GM21526 (cell line): ENCODE data around the gene WHRN.
A peak's percentile ranks its signal among the peaks of the same experiment; 100 is the strongest.

ENCODE experiments used
- ATAC-seq: cut with Tn5 transposase; IDR thresholded peaks from one replicate; pipeline ENCODE4 v1.9.1; 2021; ENCODE audit warnings: moderate library complexity; ENCODE audit not compliant: unreplicated experiment, low FRiP score

Gene WHRN

DNA sequence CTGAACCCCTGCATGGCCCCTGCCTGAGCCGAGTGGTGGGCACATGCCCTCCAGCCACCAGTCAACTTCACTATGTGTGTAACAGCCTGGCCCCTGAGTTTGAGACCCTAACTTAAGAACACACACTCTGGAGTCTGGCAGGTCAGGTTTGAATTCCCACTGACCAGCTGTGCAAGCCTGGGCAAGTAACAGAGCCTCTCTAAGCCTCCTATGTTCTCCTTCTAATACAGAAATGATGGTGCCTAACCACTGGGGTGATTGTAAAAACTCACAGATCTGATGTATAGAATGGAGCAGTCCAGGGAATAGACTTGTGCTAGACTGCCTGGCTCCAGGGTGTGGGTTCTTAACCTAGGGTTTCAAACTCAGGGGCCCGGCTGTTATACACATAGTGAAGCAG is 100.7 kb downstream of the WHRN start:
- no peak for ATAC-seq

GRCh38 chr9:114403153-114403756 is 102.0 kb downstream of the WHRN start:
- no peak for ATAC-seq

GRCh38 chr9:114401344-114401743 is 103.9 kb downstream of the WHRN start:
- ATAC-seq: no peak

- ATAC-seq: no peak
These were observed 104.5 kb downstream of the WHRN start for GRCh38 chr9:114400772-114401171.

- ATAC-seq: no peak
These were observed 105.1 kb downstream of the WHRN start for GRCh38 chr9:114400219-114400618.

- no peak for ATAC-seq
These were observed 105.9 kb downstream of the WHRN start for GRCh38 chr9:114399381-114399780.

- ATAC-seq: peak; percentile 70
These were observed 107.2 kb downstream of the WHRN start for GRCh38 chr9:114397848-114398605.

DNA sequence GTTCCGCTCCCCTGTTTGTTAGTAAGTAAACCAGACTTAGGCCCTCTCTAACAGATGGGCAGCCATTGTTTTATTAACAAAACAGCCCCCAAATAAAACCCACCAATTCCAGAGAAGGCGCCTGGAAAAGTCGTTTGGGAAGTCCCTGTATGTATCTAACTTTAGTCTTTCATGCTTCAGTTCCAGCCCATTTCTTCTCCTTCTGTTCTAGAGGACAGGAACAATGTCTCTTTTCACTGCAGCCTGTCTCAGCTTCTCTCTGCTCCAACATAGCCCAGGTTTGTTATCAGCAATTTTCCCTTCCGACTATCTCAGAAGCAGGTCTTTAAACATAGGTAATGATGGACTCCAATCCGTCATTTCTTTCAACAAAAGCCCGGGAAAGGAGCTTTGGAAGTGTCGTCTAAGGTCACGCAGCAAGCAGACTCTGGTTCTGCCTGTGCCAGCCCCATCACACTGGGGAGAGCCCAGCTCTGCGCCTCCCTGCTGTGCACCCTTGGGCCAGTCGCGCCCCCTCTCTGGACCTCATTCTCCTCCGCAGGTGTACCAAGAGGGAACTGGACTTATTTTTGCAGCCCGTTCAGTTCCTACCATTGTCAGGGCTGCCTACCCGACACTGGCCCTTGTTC is 107.9 kb downstream of the WHRN start:
- ATAC-seq: no peak

GRCh38 chr9:114396558-114397218 is 108.6 kb downstream of the WHRN start:
- ATAC-seq: no peak

DNA sequence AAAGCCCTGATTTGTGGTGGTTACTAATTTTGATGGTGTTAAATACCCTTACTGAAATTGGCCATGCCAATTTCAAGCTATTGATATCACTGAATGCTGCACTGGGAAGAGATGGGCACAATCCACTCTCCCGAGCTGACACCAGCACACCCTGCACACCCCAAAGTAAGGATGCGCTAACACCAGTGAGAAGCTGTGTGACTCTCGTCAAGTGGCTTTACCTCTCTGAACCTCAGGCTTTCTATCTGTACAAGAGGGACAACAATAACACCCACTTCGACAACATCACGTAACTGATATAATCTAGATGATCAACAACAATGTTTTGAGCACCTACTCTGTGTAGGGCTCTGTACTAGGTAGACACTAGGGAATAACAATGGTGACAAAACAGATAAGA is 109.5 kb downstream of the WHRN start:
- no peak for ATAC-seq

DNA sequence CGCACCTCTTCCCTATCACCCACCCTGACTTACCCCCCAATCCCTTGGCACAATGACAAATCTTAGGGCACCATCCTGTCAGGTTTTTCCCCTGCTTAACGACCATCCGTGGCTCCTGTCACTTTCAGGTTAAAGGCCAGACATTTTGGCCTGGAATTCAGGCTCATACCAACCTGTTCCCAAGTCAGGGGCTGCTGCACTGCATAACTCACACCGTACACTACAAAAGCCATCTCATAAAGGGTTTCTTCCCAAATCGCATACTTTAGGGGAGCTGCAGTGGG is 110.0 kb downstream of the WHRN start:
- ATAC-seq: no peak

GRCh38 chr9:114394523-114395333 is 110.5 kb downstream of the WHRN start:
- no peak for ATAC-seq

DNA sequence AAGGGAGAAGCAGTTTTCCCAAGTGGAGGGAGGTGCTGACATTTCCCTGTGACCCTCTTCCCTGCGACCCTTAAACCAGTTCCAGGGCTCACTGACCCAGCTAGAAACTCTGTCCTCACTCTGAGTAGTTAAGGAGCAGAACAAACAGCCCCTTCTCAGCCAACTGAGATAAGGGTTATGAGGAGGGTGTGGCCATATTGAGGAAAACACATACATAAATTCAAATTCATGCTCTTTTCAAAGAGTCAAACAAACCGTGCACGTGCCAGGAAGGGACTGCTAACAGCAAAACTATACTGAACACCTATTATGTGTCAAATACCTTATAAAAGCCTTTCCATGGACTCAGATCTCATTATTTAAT is 112.5 kb downstream of the WHRN start:
- ATAC-seq: no peak

DNA sequence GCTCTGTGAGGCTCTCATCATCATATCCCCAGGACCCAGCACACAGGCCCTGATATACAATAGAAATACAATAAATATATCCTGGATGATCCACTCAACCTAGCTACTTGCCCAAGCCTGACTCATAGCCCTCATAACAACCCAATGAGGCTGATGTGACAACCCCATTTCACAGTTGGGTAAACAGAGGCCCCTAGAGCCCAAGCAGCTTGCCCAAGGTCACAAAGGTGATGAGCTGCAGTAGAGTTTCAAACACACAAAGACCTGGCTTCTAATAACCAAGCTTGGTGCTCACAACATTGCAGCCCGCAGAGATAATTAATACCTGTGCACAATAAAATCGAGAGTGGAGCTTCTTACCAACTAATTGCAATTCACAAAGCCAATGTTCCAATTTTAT is 114.3 kb downstream of the WHRN start:
- no peak for ATAC-seq

DNA sequence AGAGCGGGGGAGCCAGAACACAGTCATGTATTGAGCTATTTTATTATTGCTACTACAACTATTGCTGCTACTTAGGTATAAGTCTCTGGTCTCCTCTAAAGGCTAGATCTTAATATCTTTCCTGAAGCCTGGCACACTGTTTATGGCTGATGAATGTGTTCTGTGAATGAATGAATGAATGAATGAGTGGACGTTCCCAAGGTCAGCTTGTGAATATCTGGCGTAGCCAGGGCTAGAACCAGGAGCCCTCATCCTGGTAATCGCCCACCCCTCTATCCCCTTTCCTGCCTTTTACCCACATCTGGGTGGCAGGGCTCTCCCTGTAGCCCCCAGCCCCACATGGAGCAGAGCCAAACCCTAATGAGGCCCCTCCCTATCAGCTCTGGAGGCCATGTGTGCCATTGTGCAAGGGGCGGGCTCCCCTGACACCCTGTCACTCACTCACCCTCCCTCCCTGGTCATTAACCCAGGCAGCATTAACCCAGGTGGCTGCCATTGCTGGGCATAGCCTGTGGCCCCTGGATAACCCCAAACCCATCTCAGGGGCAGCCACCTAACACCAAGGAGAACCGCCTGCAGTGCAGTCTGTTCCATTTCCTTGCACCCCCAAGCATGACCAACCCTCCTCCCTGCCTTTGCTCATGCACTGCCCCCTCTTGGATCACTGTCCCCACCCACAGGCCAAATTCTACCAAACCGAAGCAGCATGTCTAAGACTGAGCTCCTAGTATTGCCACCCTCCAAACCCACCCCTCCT is 115.5 kb downstream of the WHRN start:
- ATAC-seq: no peak

GRCh38 chr9:114388764-114389375 is 116.4 kb downstream of the WHRN start:
- ATAC-seq: no peak

DNA sequence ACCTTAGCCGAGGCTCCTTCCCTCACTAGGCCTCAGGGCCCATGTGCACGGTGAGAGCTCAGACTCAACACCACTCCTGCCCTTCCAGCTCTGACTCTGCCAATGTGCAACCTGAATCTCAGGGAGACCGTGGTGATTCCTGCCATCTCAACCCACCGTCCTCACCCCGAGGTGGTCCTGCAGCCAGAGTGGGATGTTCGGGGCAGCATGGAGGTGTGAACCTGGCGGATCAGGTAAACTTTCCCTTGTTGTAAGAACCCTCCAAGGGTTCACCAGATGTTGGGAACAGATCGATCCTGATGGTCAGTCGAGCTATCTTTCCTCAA is 117.0 kb downstream of the WHRN start:
- no peak for ATAC-seq

DNA sequence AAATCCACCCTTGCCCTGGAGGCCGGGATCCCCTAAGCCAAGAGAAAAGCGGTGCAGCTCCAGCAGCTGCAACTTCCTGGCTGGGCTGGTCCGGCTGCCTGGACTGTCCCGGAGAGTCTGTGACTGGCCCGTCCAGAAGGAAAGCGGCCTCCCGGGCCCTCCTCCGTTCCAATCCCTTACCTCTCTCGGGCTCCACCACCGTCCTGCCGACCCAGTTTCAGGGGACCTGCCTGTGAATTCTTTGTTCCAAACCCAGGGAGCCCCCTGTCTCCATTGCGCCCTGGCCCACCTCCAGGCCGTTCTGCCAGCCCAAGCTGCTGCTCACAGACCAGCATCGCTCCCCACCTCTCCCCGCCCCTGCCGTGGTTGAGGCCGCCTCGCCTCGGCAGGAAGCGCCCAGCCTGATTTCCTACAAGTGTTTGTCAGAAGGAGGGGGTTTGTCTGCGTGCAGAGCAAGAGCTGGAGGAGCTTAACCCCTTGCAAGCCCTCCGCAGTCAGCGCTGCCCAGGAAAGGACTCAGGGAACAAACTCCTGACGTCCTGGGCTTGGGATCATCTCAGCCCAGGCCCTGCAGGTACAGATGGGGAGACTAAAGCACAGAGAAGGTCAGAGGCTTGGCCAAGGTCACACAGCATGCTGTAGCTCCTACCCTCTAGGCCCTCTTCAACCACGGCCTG is 117.5 kb downstream of the WHRN start, which contains the start of gene AKNA:
AKNA (minus strand) TSS at position 303 of the 677 bp plus-strand sequence. CDS start 6,649 bp downstream, outside the sequence.
- peak; percentile 23 for ATAC-seq
